A673 (cell line): Measurements from ENCODE around the gene MECR.

Experiments used
- EZH2 ChIP-seq: fragments of 200-600 bp; sonication (generic); IDR thresholded peaks from 2 replicates; pipeline ENCODE4 v1.6.1; 2017; ENCODE audit warnings: borderline replicate concordance, low read depth, mild to moderate bottlenecking, mixed read lengths, antibody characterized with exemption, low read length; ENCODE audit not compliant: poor library complexity, severe bottlenecking
- TF ChIP-seq, protein P1 (sequence below): fragments of 300-800, 200-600 bp; sonication (generic); conservative IDR thresholded peaks from 2 replicates; pipeline ENCODE4 v1.5.1; 2017; ENCODE audit warnings: low read depth, mild to moderate bottlenecking, antibody characterized with exemption, low read length, moderate library complexity, mixed read lengths

GRCh38 chr1:29201595-29202051, 29.1 kb downstream of the MECR start:
- TF ChIP-seq, protein P1, sequence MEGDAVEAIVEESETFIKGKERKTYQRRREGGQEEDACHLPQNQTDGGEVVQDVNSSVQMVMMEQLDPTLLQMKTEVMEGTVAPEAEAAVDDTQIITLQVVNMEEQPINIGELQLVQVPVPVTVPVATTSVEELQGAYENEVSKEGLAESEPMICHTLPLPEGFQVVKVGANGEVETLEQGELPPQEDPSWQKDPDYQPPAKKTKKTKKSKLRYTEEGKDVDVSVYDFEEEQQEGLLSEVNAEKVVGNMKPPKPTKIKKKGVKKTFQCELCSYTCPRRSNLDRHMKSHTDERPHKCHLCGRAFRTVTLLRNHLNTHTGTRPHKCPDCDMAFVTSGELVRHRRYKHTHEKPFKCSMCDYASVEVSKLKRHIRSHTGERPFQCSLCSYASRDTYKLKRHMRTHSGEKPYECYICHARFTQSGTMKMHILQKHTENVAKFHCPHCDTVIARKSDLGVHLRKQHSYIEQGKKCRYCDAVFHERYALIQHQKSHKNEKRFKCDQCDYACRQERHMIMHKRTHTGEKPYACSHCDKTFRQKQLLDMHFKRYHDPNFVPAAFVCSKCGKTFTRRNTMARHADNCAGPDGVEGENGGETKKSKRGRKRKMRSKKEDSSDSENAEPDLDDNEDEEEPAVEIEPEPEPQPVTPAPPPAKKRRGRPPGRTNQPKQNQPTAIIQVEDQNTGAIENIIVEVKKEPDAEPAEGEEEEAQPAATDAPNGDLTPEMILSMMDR: no peak
- no peak for TF ChIP-seq EZH2
